ENCODE data around the gene PFN3. TPM values are rescaled to one million over a fixed set of nuclear protein-coding genes. Genes with fewer than 3 reads are reported as not detected.
A peak's percentile ranks its signal among the peaks of the same experiment; 100 is the strongest.

PFN3 gene
- total RNA-seq, 1 donor from 2014 or later = not detected

DNA sequence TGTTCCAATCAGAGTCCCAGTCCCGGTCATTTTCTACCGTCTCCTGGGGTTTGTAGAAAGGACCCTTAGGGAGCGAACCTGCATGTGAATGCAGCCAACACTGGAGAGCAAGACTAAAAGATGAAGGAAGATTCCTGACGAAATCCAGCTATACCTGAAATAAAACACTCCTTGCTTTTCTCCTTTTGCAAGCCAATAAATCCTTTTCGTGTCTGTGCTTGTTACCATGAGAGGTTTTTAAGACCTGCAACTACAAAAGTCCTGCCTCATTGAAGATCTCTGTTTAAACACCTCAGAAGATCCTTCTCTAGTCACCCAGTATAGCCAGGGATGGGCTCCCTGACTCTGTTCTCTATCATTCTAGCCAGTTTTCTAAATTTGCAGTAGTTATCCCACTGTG lies 26.2 kb downstream of the PFN3 start:
- Histone ChIP-seq H3K9me3 (no peaks in the 10 kb centered on the region), H3K27me3 (no peaks in the 10 kb centered on the region), H3K27ac (peak overlapping the region; percentile 62), H3K4me3 (no peak overlapping the region), H3K4me1 (peaks cover 44% of the 10 kb centered on the region), H3K36me3 (no peaks in the 10 kb centered on the region)
- intact Hi-C loops (cut with DNase I) = no loop called here
- TF ChIP-seq POLR2AphosphoS5 (IDR thresholded peaks at IDR 0.05; ENCODE audit: insufficient read depth in 1 of 2, low read depth in 1 of 2) = no peak
- TF ChIP-seq, protein P1, sequence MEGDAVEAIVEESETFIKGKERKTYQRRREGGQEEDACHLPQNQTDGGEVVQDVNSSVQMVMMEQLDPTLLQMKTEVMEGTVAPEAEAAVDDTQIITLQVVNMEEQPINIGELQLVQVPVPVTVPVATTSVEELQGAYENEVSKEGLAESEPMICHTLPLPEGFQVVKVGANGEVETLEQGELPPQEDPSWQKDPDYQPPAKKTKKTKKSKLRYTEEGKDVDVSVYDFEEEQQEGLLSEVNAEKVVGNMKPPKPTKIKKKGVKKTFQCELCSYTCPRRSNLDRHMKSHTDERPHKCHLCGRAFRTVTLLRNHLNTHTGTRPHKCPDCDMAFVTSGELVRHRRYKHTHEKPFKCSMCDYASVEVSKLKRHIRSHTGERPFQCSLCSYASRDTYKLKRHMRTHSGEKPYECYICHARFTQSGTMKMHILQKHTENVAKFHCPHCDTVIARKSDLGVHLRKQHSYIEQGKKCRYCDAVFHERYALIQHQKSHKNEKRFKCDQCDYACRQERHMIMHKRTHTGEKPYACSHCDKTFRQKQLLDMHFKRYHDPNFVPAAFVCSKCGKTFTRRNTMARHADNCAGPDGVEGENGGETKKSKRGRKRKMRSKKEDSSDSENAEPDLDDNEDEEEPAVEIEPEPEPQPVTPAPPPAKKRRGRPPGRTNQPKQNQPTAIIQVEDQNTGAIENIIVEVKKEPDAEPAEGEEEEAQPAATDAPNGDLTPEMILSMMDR (IDR thresholded peaks at IDR 0.05) = no peak
- TF ChIP-seq POLR2A (IDR thresholded peaks at IDR 0.05) = no peak
- DNase-seq (ENCODE audit: extremely low spot score in 2 of 2) = no peak

DNA sequence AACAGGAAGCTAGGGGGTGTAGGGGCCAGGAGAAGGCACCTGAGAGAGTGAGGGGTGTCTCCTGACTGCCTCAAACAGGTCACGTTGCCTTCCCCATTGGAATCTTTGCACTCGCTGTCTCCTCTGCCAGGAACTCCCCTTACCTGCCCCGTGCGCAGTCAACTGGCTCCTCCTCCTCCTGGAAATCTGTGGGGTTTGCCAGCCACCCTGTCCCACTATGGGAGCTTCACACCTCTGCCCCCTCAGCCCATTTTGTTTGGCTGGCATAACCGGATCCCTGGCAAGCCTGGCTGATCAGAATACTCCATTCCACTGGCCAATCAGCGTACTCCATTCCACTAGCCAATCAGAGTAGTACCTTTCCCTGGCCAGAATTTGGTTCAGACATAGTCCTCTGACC lies 26.7 kb downstream of the PFN3 start:
- DNase-seq (ENCODE audit: extremely low spot score in 2 of 2) = no peak
- Histone ChIP-seq H3K4me3 (no peak overlapping the region), H3K4me1 (peaks cover 44% of the 10 kb centered on the region), H3K27me3 (no peaks in the 10 kb centered on the region), H3K9me3 (no peaks in the 10 kb centered on the region), H3K27ac (peak overlapping the region; percentile 62), H3K36me3 (no peaks in the 10 kb centered on the region)
- TF ChIP-seq POLR2A (IDR thresholded peaks at IDR 0.05) (no peak), POLR2AphosphoS5 (IDR thresholded peaks at IDR 0.05; ENCODE audit: insufficient read depth in 1 of 2, low read depth in 1 of 2) (no peak)
- TF ChIP-seq, protein P1 (IDR thresholded peaks at IDR 0.05) = no peak
- intact Hi-C loops (cut with DNase I) = no loop called here

DNA sequence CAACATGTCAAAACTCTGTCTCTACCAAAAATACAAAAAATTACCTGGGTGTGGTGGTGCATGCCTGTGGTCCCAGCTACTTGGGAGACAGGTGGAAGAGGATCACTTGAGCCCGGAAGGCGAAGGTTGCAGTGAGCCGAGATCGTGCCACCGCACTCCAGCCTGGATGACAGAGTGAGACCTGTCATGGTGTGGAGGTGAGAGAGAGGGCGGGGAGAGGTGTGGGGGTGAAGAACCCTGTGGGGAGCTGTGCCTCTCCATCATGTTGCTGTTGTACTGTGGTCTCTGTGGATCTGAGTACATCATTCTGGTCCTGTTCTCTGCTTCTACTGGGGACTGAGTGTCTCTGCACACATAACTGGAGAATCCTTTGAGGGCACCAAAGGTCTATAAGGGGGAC lies 27.6 kb downstream of the PFN3 start:
- Histone ChIP-seq H3K27me3 (no peaks in the 10 kb centered on the region), H3K4me3 (no peak overlapping the region), H3K9me3 (no peaks in the 10 kb centered on the region), H3K4me1 (peaks cover 45% of the 10 kb centered on the region), H3K27ac (peak overlapping the region; percentile 62), H3K36me3 (no peaks in the 10 kb centered on the region)
- no peak for DNase-seq (ENCODE audit: extremely low spot score in 2 of 2)
- TF ChIP-seq, protein P1 (IDR thresholded peaks at IDR 0.05) = no peak
- TF ChIP-seq POLR2A (IDR thresholded peaks at IDR 0.05) = no peak
- TF ChIP-seq POLR2AphosphoS5 (IDR thresholded peaks at IDR 0.05; ENCODE audit: insufficient read depth in 1 of 2, low read depth in 1 of 2) = no peak
- intact Hi-C loops (cut with DNase I) = no loop called here

DNA sequence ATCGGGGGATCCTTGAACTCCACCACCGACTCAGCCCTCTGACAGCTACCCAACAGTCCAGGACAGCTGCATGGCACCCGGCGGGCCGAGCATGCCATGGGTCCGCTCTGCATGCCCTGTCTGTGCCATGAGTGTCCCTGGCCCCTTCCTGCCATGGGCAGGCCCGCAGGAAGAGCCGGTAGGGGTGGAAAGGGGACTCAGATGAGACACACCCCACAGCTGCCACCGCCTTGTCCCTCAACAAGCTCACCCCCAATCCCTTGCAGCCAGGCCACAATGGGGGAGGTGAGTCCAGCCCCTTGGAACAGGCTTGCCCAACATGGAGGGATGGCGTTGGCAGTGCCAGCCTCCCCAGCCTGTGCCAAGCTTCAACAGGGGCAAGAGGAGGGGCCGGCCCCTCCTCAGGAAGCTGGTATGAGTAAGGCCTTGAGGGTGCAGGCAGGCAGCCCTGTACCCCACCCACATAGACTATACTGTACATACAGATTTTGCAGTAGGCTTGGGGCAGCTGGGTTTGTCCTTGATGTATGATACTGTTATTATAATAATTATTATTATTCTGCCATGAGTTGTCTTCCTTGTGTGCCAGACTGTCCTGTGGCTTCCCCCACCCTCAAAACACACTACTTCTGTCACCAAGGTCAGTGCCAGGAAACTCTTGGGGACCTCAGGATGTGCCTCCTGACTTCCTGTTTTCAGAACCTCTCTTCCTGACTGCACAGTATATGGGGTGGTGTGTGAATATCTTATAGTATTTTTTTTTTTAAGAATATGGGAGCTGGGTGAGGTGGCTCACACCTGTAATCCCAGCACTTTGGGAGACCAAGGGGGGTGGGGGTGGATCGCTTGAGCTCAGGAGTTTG lies 28.2 kb downstream of the PFN3 start:
- Histone ChIP-seq H3K4me3 (no peak overlapping the region), H3K4me1 (peaks cover 52% of the 10 kb centered on the region), H3K27ac (peak overlapping the region; percentile 72), H3K27me3 (no peaks in the 10 kb centered on the region), H3K9me3 (no peaks in the 10 kb centered on the region), H3K36me3 (no peaks in the 10 kb centered on the region)
- no peak for DNase-seq (ENCODE audit: extremely low spot score in 2 of 2)
- intact Hi-C loops (cut with DNase I) = no loop called here
- TF ChIP-seq POLR2AphosphoS5 (IDR thresholded peaks at IDR 0.05; ENCODE audit: insufficient read depth in 1 of 2, low read depth in 1 of 2) (peak in 1 of 2 donors; percentile 12), POLR2A (IDR thresholded peaks at IDR 0.05) (no peak)

DNA sequence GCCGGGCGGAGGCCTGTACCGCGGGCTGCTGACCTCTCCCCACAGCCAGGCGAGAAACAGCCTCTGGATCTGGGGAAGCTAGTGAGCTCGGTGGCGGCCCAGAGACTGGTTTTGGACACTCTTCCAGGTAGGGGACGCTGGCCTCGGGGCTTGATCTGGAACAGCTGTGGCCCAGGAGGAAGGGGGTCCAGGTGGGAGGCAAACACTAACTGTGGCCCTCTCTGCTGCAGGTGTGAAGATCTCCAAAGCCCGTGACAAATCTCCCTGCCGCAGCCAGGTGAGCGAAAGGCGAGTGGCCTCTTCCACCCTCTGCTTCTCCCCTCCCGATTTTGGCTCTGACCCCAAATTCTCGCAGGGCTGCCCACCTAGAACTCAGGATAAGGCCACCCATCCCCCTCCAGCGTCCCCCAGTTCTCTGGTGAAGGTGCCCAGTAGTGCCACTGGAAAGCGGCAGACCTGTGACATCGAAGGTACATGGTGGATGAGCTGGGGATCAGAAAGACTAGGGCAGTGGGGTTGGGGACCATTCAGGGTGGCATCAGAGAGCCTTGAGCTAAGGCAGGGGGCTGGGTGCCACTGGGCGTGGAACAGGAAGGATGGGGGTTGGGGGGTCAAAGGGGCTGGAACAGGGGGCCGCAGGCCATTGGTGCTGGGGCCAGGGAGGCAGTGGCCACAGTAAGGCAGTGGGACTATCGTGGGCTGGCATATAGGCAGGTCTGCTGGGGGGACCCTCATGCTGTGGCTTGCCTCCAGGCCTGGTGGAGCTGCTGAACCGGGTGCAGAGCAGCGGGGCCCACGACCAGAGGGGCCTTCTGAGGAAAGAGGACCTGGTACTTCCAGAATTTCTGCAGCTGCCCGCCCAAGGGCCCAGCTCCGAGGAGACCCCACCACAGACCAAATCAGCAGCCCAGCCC lies 29.1 kb downstream of the PFN3 start:
- no peaks in the 10 kb centered on the region for H3K9me3 ChIP-seq
- peaks cover 57% of the 10 kb centered on the region for H3K4me1 ChIP-seq
- H3K27ac ChIP-seq = peak overlapping the region; percentile 72
- H3K36me3 ChIP-seq = no peaks in the 10 kb centered on the region
- peak overlapping the region; percentile 39 to 43 for H3K4me3 ChIP-seq
- TF ChIP-seq POLR2A (IDR thresholded peaks at IDR 0.05) = no peak
- TF ChIP-seq POLR2AphosphoS5 (IDR thresholded peaks at IDR 0.05; ENCODE audit: insufficient read depth in 1 of 2, low read depth in 1 of 2) = no peak
- TF ChIP-seq, protein P1 (IDR thresholded peaks at IDR 0.05) = no peak
- no peak for DNase-seq (ENCODE audit: extremely low spot score in 2 of 2)
- intact Hi-C loops (cut with DNase I) = no loop called here
- no peaks in the 10 kb centered on the region for H3K27me3 ChIP-seq

Data from vagina (tissue), 2 donors.